HCT116 (cell line): ENCODE data around the gene KNDC1. TPM values are rescaled to one million over a fixed set of nuclear protein-coding genes. Genes with fewer than 3 reads are reported as not detected.

ENCODE experiments used
- ATAC-seq: fragments of 200-7000 bp; cut with Tn5 transposase; 2 replicates; pipeline ENCODE4 v1.9.1; 2020; ENCODE audit warnings: mild to moderate bottlenecking, moderate library complexity
- BruUV-seq: library from RNA; stranded (reverse); fragments of 400-500 nt; replicated peaks from 2 replicates; lab custom pipeline; 2021; lab: Mats Ljungman, UMichigan
- CTCF ChIA-PET: fragments of 300-600 bp; sonication (Branson Sonifier 250); formaldehyde crosslinking; loops from one replicate; lab custom pipeline; 2021; ENCODE audit warnings: antibody characterized with exemption; lab: Charles Lee
- POLR2A ChIA-PET: fragments of 300-600, 350-600 bp; sonication (Branson Sonifier 250); formaldehyde crosslinking; loops from one replicate; lab custom pipeline; 2021; ENCODE audit warnings: antibody characterized with exemption; lab: Charles Lee
- RAD21 ChIA-PET, 2 experiments: fragments of 300-600 bp; sonication (Branson Sonifier 250); formaldehyde crosslinking; loops; one replicate each; lab custom pipeline; 2023; ENCODE audit warnings: low total read pairs in 2 of 2; ENCODE audit not compliant: uncharacterized antibody in 2 of 2, unreplicated experiment in 2 of 2, low non-redundant PET in 1 of 2; lab: Charles Lee
- DNase-seq: peaks from one replicate; pipeline ENCODE4 v3.0.0-alpha.2; 2010; ENCODE audit warnings: low read depth, low spot score
- H2AFZ ChIP-seq: fragments of 200-600 bp; shearing (Covaris generic), sonication (generic); 2 replicates; pipeline ENCODE4 v1.6.1; 2017; ENCODE audit warnings: low read depth, mixed run types, mixed read lengths, antibody characterized with exemption, low read length; ENCODE audit not compliant: poor library complexity, severe bottlenecking
- H3K27ac ChIP-seq: 2 replicates; pipeline ENCODE4 v1.5.1; 2012; ENCODE audit warnings: low read depth, low read length
- H3K27me3 ChIP-seq: fragments of 200-600 bp; sonication (generic); 2 replicates; pipeline ENCODE4 v1.6.1; 2016; ENCODE audit warnings: mixed run types, low read length, mixed read lengths; ENCODE audit not compliant: insufficient read depth
- H3K36me3 ChIP-seq, 2 experiments: fragments of 200-500 bp in 1 of 2; fragments of 200-600 bp in 1 of 2; sonication (Bioruptor generic) in 1 of 2; sonication (generic) in 1 of 2; 2 replicates each; pipeline versions ENCODE4 v1.5.1 to v1.6.1; 2014 to 2016; ENCODE audit warnings: low read length in 2 of 2, inconsistent platforms in 1 of 2, mixed read lengths in 1 of 2, mixed run types in 1 of 2; ENCODE audit not compliant: insufficient read depth in 2 of 2, control insufficient read depth in 1 of 2
- H3K4me1 ChIP-seq, 2 experiments: fragments of 200-600 bp in 1 of 2; sonication (generic) in 1 of 2; 2 replicates each; pipeline versions ENCODE4 v1.5.1 to v1.6.1; 2012 to 2017; ENCODE audit warnings: low read length in 2 of 2, inconsistent platforms in 1 of 2, mild to moderate bottlenecking in 1 of 2, mixed read lengths in 1 of 2, mixed run types in 1 of 2, moderate library complexity in 1 of 2; ENCODE audit not compliant: insufficient read depth in 2 of 2, control insufficient read depth in 1 of 2
- H3K4me2 ChIP-seq: fragments of 200-600 bp; sonication (generic); 2 replicates; pipeline ENCODE4 v1.6.1; 2017; ENCODE audit warnings: mixed run types, low read length, mixed read lengths
- H3K4me3 ChIP-seq, 2 experiments: fragments of 200-600 bp in 1 of 2; sonication (generic) in 1 of 2; replicated peaks in 1 of 2; 2 replicates each; pipeline ENCODE4 v1.5.1; 2011 to 2016; ENCODE audit warnings: low read length in 2 of 2, control low read depth in 1 of 2, low read depth in 1 of 2, mild to moderate bottlenecking in 1 of 2, mixed read lengths in 1 of 2, mixed run types in 1 of 2
- H3K79me2 ChIP-seq: fragments of 200-600 bp; sonication (generic); 2 replicates; pipeline ENCODE4 v1.6.1; 2017; ENCODE audit warnings: mild to moderate bottlenecking, mixed run types, low read length, moderate library complexity, mixed read lengths; ENCODE audit not compliant: insufficient read depth
- H3K9ac ChIP-seq: fragments of 200-600 bp; sonication (generic); 2 replicates; pipeline ENCODE4 v1.6.1; 2016; ENCODE audit warnings: low read length, mixed read lengths
- H3K9me2 ChIP-seq: fragments of 200-600 bp; sonication (generic), shearing (Covaris generic); 2 replicates; pipeline ENCODE4 v1.6.1; 2017; ENCODE audit warnings: mixed run types, mild to moderate bottlenecking, moderate library complexity; ENCODE audit not compliant: insufficient read depth
- H3K9me3 ChIP-seq, 2 experiments: fragments of 200-500 bp in 1 of 2; fragments of 200-600 bp in 1 of 2; sonication (Bioruptor generic) in 1 of 2; sonication (generic) in 1 of 2; 2 replicates each; pipeline ENCODE4 v1.6.1; 2014 to 2017; ENCODE audit warnings: low read length in 2 of 2, mixed read lengths in 2 of 2, inconsistent platforms in 1 of 2, low read depth in 1 of 2, mild to moderate bottlenecking in 1 of 2, mixed run types in 1 of 2, moderate library complexity in 1 of 2; ENCODE audit not compliant: control insufficient read depth in 1 of 2, insufficient read depth in 1 of 2
- H4K20me1 ChIP-seq: fragments of 200-600 bp; sonication (generic), shearing (Covaris generic); 2 replicates; pipeline ENCODE4 v1.6.1; 2017; ENCODE audit warnings: mixed run types, mild to moderate bottlenecking, moderate library complexity; ENCODE audit not compliant: insufficient read depth
- CBX3 ChIP-seq: IDR thresholded peaks from 2 replicates; pipeline ENCODE4 v1.6.1; 2012; ENCODE audit warnings: low read depth
- EZH2 ChIP-seq: fragments of 200-600 bp; sonication (generic); IDR thresholded peaks from 2 replicates; pipeline ENCODE4 v1.6.1; 2017; ENCODE audit warnings: antibody characterized with exemption, mixed run types
- JUND ChIP-seq: IDR thresholded peaks from 2 replicates; pipeline ENCODE4 v1.6.1; 2012
- POLR2A ChIP-seq: IDR thresholded peaks from 2 replicates; pipeline ENCODE4 v1.7.0; 2011; ENCODE audit warnings: borderline replicate concordance; ENCODE audit not compliant: insufficient read depth, insufficient read length; ENCODE audit errors: extremely low read depth
- POLR2AphosphoS5 ChIP-seq: IDR thresholded peaks from 2 replicates; pipeline ENCODE4 v1.6.1; 2011; ENCODE audit warnings: mild to moderate bottlenecking, low read depth, low read length, moderate library complexity
- RAD21 ChIP-seq: IDR thresholded peaks from 2 replicates; pipeline ENCODE4 v1.6.1; 2012; ENCODE audit warnings: low read depth, mild to moderate bottlenecking
- SIN3A ChIP-seq: IDR thresholded peaks from 2 replicates; pipeline ENCODE4 v1.6.1; 2012; ENCODE audit warnings: low read depth
- YY1 ChIP-seq: IDR thresholded peaks from 2 replicates; pipeline ENCODE4 v1.6.1; 2011; ENCODE audit warnings: low read length, low read depth, moderate library complexity, mild to moderate bottlenecking; ENCODE audit not compliant: insufficient replicate concordance; ENCODE audit errors: extremely low read depth
- ZBTB33 ChIP-seq: IDR thresholded peaks from 2 replicates; pipeline ENCODE4 v1.6.1; 2011; ENCODE audit warnings: mild to moderate bottlenecking, low read length, moderate library complexity; ENCODE audit not compliant: insufficient replicate concordance; ENCODE audit errors: extremely low read depth
- ZFX ChIP-seq: fragments of 450-650 bp; IDR thresholded peaks from 2 replicates; pipeline ENCODE4 v1.6.1; 2017
- intact Hi-C: fragments of 100-400 bp; cut with micrococcal nuclease; formaldehyde crosslinking; loops from 2 replicates; pipeline ENCODE4 v1.10.0; 2022
- total RNA-seq: library from RNA; stranded (reverse); gene quantifications from one replicate; pipeline ENCODE4 v1.2.1, GENCODE V29; 2021; ENCODE audit not compliant: unreplicated experiment

Gene KNDC1
- total RNA-seq, 1 experiment from 2014 or later = 3.6 TPM

- no peak overlapping the region for H3K9ac ChIP-seq
- no peak overlapping the region for H3K4me3 ChIP-seq
- no peaks in the 10 kb centered on the region for H4K20me1 ChIP-seq
- RAD21 ChIA-PET = no interaction called here
- H3K36me3 ChIP-seq = no peaks in the 10 kb centered on the region
- no peaks in the 10 kb centered on the region for H3K4me1 ChIP-seq
- no peaks in the 10 kb centered on the region for H3K79me2 ChIP-seq
- H3K4me2 ChIP-seq = no peak overlapping the region
- TF ChIP-seq POLR2AphosphoS5 = no peak
- TF ChIP-seq CBX3 = no peak
- TF ChIP-seq, all 23 proteins: peak for 0
- Histone ChIP-seq H2AFZ (no peak overlapping the region), H3K9me2 (no peaks in the 10 kb centered on the region), H3K27ac (no peak overlapping the region), H3K9me3 (no peaks in the 10 kb centered on the region), H3K27me3 (no peaks in the 10 kb centered on the region)
- DNase-seq = no peak
- BruUV-seq = no TSS peak
- CTCF ChIA-PET = no interaction called here
- intact Hi-C loops = no loop called here
- POLR2A ChIA-PET = no interaction called here
- no peak for ATAC-seq
Observed at GRCh38 chr10:133216776-133217175, 56.8 kb downstream of the KNDC1 start.

GRCh38 chr10:133217800-133218589, 58.0 kb downstream of the KNDC1 start:
- no peak overlapping the region for H3K4me3 ChIP-seq
- no peaks in the 10 kb centered on the region for H3K9me2 ChIP-seq
- no TSS peak for BruUV-seq
- no peaks in the 10 kb centered on the region for H3K4me1 ChIP-seq
- no peak overlapping the region for H3K27ac ChIP-seq
- TF ChIP-seq SIN3A (no peak), JUND (no peak), POLR2A (no peak), ZBTB33 (no peak), EZH2 (no peak), RAD21 (no peak), ZFX (no peak), YY1 (no peak)
- H3K4me2 ChIP-seq = no peak overlapping the region
- H3K9ac ChIP-seq = no peak overlapping the region
- no peak overlapping the region for H2AFZ ChIP-seq
- H3K36me3 ChIP-seq = no peaks in the 10 kb centered on the region
- no peaks in the 10 kb centered on the region for H3K9me3 ChIP-seq
- H3K79me2 ChIP-seq = no peaks in the 10 kb centered on the region
- ChIA-PET POLR2A (no interaction called here), RAD21 (no interaction called here), CTCF (no interaction called here)
- intact Hi-C loops = no loop called here
- ATAC-seq (no peak), DNase-seq (no peak)
- H3K27me3 ChIP-seq = no peaks in the 10 kb centered on the region
- no peaks in the 10 kb centered on the region for H4K20me1 ChIP-seq
